Stimulated activated naive CD4-positive, alpha-beta T cell (primary cell): ENCODE measurements around the gene ADAMTS12.

ENCODE experiments used
- DNase-seq, 6 experiments: peaks; one replicate each; lab custom pipeline; 2025; lab: John Stamatoyannopoulos, UW

ADAMTS12 gene

DNA sequence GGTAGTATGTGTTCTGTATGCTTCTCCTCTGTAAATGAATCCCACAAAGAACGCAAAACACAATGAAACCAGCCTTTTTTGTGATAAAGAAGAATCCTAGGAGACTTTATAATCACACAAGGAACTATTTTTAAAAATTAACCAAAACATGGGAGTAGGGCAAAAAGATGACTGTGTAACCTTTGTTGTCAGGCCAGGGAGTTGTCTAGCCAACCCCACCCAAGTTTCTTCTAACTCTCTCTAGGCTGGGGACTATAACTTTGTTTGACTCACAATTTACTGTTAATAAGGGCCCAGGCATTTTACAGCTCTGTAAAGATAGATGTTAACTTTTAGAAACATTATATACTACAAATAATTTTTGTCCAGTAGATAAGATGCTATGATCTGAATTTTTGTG is 176.1 kb downstream of the ADAMTS12 start:
- DNase-seq = no peak

- DNase-seq = no peak
These were observed 178.5 kb downstream of the ADAMTS12 start for GRCh38 chr5:33713136-33713765.

DNA sequence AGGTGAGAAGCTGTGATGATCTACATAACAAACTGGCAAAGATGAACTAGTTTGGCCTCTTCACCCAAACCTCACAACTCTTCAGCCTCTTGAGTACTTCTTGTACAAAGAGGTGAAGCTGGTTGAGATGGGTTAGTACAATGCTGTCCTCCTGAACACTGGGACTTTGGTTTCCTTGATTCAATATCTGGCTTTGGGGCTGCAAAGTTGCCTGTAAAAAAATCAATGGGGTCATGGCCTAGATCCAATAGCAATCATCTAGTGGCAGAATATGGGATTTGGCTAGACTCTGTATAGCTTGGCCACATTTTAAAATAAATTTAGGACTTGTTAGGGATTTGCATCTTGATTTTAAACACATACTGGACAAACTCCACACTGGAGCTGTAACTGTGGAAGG is 179.1 kb downstream of the ADAMTS12 start:
- no peak for DNase-seq

DNA sequence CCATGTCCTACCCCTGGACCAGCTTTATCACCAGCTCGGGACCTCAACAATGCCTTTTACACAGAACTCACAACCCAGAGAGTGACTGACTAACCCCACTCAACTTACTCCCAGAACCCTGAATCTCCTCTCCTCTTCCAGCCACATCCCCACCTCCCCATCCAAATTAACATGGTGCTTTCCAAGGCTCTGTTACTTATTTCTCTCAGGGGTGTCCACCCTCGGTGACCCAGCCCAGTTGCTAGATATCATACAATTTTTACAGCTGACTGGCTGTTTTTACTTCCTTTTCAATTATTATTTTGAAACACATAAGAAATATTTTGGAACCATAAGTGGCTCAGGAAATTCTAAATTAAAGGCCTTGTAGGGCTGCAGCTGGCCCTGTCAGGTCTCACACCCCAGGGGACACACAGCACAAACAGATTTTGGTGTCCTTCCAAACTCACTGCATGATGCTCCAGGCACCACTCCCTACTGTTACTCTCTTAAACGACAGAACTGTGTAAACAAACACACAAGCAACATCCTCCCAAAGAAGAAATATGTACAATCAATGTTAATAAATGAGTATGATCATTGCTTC is 180.6 kb downstream of the ADAMTS12 start:
- DNase-seq = no peak

GRCh38 chr5:33702867-33703266 is 188.9 kb downstream of the ADAMTS12 start:
- no peak for DNase-seq

GRCh38 chr5:33701951-33702350 is 189.8 kb downstream of the ADAMTS12 start:
- no peak for DNase-seq

DNA sequence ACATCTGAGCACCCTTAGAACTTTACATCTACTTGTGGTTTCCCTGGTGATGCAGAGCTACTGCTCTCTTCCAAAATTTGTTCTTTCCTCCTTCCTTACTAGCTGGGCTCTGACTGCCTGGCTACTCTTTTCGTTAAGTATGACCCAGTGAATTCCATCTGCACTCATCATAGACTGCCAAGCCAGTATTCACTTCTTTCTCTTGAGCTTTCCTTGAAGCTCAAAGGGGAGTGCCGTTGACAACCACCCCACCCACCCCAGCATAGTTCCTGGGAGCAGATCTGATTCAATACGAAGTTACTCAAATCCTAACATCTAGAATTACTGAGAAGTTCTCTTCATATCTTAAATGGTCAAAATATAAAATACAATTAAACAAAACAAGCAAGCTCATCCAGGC is 190.5 kb downstream of the ADAMTS12 start:
- DNase-seq = no peak

GRCh38 chr5:33696411-33696810 is 195.4 kb downstream of the ADAMTS12 start:
- no peak for DNase-seq

- DNase-seq = no peak
These were observed 198.8 kb downstream of the ADAMTS12 start for GRCh38 chr5:33692980-33693379.

DNA sequence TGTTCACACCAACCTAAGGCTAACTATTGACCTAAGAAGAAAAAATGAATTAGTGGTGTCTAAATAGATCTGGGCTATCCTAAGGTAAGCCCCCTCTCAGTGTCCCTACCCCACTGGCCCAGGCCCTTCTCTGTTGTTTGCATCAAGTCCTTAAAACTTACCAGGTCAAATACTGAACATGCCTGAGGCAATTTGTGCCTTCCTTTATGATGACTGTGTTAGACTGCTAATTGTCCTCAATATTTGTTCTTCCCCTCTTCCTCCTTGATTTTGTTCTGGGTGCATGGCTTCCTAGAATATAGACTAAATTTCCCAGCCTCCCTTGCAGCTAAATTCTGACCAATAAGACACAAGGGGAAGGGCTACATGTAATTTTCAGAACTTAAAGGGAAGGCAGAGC is 199.9 kb downstream of the ADAMTS12 start:
- DNase-seq = no peak

DNA sequence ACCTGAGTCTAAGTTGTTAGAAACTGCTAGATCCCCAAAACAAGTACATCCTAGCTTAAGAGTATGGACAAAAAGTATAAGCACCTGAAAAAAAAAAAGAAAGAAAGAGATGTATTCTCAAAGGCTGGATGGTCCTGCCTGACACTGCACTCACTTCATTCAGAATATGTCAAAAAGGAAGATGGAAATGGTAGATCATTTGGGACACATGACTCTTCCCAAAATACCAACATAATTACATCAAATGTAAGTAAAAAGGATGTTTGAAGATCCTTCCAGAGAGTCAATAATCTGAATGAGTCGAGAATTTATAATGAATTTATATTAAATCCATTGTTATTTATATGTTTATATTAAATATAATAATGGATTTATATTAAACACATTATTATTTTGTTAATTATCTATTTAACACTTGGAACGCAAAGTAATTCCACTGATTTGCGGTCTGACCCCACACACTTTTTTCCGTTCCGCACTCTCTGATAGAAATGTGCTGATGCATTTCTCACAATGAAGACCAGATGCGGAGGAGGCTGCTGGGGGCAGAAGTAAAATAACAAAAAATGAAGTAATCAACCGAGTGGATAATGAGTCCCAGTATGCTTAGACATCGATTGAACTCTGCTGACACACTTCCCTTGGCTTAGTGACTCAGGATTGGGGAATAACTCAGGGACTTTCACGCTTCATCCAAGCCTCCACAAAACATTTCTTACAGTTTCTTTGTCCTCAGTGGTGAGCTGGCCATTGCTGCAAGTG is 201.2 kb downstream of the ADAMTS12 start:
- DNase-seq = no peak

GRCh38 chr5:33688526-33688925 is 203.3 kb downstream of the ADAMTS12 start:
- no peak for DNase-seq

DNA sequence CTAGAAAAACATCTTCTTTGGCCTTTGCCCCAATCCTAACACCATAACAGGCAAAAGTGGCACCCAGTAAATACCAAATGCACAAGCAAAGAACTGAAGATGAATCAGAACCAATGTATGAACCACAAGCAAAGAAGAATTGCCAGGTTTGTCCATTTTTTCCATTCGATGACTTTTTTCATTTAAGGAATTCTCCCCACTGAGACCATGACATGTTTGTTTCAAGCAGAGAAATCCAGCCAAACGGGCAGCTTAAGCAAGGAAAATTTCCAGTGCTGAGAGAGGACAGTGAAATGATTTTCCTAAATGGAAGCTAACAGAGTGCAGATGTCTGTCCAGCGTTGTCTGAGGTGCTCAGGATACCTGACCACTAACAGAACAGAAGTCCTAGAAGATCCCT is 203.7 kb downstream of the ADAMTS12 start:
- DNase-seq = no peak

GRCh38 chr5:33685873-33686755 is 205.7 kb downstream of the ADAMTS12 start:
- DNase-seq = no peak

DNA sequence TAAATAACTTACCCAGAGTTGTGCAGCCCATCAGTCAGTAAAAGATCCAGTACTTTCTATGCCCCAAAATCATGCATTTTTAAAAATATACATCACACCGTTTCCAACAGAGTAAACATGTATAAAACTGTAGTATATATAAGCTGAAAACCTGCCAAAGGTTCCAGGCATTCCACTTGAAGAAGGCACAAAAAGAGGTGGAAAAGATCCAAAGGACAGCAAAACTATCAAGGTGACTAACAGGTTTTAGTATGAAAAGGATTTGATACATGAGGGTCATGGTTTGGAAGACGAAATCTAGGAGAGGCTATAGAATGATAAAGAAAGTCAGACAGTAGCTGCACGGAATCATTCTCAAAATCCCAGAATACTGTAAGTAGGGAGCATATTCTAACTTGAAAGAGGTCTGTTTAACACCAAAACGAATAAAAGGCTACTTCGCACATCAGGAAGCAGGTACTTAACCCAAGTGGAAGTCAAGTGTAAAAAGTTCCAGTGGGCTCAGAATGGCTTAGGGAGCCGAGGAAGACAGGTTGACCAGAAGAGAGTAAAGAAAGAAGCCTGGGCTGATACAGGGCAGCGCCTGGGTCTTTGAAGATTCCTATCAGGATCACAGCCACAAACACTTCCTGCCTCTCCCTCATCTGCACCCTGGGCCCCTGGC is 207.2 kb downstream of the ADAMTS12 start:
- DNase-seq = no peak

- no peak for DNase-seq
These were observed 212.0 kb downstream of the ADAMTS12 start for GRCh38 chr5:33679791-33680190.

GRCh38 chr5:33675958-33676464 is 215.8 kb downstream of the ADAMTS12 start:
- DNase-seq = no peak

GRCh38 chr5:33671700-33672291 is 220.0 kb downstream of the ADAMTS12 start:
- DNase-seq = no peak

DNA sequence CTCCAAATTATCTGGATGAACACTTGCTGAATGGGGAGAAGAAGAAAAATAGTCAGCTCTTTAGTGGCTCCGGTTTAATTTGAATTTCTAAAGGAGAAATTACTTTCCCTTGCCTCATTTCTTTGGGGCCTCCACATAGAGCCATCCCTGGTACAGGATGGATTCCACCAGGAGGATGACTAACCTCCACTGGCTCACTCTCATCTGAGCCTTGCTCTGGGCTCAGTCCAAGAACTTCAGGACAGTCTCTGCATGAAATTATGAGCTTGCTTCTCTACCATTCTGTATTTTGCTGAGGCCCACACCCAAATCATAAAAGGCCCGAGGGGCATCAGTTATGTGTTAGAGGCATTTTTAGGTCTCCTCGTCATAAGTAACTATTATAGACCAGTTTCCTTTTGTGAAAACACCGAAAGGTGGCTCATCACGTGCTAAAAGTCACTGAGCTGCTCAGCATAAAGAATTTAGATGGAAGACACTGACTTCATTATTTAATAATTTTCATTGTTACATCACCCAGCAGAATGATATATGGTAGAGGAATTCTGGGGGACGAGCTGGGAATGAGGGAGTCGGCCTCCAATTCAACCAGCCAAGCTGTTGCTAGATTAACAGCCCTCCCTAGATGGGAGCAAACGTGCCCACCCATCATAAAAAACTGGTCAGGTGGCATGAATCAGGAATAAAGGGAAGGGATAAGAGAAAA is 228.9 kb downstream of the ADAMTS12 start:
- no peak for DNase-seq

- DNase-seq = no peak
These were observed 232.1 kb downstream of the ADAMTS12 start for GRCh38 chr5:33659526-33660169.
